ENCODE data around the gene SLC17A6. TPM values are rescaled to one million over a fixed set of nuclear protein-coding genes. Genes with fewer than 3 reads are reported as not detected.

SLC17A6 gene
- total and polyA plus RNA-seq, 5 donors from 2014 or later: not detected

Other genes starting within 250 kb of the SLC17A6 start
- gene ANO5, start 145.3 kb upstream of the SLC17A6 start, total RNA-seq: not detected
- gene ANO5, start 145.3 kb upstream of the SLC17A6 start, polyA plus RNA-seq: not detected

Measured in CD4-positive, CD25-positive, alpha-beta regulatory T cell (primary cell).